ENCODE data around the gene TBL3.
A peak's percentile ranks its signal among the peaks of the same experiment; 100 is the strongest.

The TBL3 gene

DNA sequence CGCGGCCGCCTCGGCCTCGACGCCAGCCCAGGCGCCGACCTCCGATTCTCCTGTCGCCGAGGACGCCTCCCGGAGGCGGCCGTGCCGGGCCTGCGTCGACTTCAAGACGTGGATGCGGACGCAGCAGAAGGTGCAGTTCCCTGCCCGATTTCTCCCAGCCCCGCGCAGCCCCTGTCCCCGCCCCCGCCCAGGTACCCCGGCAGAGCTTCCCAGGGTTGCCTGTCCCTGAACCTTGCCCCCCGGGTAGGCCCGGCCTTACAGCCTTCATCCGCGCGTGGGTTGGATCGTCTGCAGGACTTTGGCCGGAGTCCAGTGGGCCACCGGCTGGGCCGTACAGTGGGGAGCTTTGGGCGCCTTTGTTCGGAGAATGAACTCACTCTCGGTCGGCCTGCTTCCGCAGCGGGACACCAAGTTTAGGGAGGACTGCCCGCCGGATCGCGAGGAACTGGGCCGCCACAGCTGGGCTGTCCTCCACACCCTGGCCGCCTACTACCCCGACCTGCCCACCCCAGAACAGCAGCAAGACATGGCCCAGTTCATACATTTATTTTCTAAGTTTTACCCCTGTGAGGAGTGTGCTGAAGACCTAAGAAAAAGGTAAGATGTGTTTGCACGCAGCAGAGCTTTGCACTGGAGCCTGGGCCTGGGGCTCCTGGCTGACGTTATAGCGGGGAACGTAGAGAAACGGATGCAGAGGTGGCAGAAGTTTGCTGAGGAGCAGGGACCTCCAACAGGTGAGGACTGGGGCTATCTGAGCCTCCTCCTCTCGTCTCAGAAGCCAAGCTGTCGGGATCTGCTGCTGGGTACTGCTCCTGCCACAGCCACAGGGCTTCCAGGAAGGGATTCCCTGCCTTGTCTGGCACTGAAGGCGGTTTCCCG lies 12.7 kb downstream of the TBL3 start:
- DNase-seq, result no peak

GRCh38 chr16:1985466-1986150 lies 13.8 kb downstream of the TBL3 start:
- DNase-seq, result no peak

DNA sequence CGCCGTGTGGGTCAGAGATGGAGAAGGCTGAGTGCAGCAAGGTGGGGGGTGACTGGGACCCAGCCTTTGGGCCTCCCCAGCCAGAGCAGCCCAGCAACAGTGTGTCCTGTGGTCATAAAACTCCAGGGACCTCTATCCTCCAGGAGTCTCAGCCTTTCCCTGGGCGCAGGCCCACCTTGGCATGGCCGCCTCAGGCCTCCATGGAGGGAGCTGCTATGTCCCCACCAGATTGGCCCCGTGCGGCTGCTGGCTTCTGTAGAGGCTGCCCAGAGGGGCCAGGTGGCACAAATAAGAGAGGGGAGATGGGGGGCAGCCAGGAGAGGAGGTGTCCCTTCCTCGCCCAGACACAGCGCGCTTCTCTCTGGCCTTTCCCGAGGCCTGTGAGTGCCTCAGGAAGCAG lies 15.3 kb downstream of the TBL3 start:
- no peak for DNase-seq

DNA sequence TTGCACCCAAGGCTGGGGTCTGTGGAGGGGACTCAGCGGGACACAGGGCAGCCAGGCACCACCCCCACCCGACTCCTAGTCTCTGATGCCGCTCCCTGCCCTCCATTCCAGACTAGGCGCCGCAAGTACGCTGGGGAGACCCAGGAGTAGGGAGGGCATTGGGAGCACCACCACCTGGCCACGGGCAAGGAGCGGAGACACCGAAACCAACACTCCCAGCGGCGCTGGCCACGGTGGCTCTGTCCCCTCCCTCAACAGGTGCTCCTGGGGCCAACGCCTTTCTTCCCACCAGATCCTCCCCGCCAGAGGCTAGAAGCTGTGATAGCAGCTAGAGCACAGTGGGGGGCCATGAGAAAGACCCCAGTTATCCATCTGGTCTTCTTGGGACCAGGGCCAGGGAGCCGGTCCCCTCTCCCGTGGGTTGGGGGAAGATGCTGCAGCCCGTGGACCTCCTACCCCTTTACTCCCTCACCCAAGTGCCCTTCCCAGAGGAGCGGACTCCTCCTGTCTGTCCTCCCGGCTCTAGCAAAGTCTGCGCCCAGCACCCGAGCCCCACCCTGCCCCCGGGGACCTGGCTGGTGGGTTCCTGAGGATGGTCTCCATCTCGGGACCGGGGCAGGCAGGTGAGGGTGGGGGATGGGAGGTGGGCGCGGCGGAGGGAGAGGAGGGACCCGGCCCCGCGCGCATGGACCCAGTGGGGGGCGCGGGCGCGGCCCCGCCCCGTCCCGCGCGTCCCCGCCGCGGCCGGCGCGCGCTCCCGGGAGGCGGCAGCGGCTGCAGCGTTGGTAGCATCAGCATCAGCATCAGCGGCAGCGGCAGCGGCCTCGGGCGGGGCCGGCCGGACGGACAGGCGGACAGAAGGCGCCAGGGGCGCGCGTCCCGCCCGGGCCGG lies 17.6 kb downstream of the TBL3 start, which contains the start of gene SYNGR3:
Gene SYNGR3, plus strand, starts transcription at position 762 of the 892 bp plus-strand sequence. CDS start 133 bp downstream, outside the sequence.
- peak; percentile 48 for DNase-seq

DNA sequence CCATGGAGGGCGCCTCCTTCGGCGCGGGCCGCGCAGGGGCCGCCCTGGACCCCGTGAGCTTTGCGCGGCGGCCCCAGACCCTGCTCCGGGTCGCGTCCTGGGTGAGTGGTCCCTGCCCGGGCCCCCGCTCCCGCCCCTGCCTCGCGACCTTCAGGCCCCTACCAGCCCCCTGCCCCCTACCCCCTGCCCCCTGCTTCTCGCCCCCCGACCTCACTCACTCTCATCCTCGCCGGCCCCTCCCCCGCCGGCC lies 18.2 kb downstream of the TBL3 start:
- DNase-seq, result no peak

- peak; percentile 33 for DNase-seq
These were observed 18.7 kb downstream of the TBL3 start for GRCh38 chr16:1990351-1991134.

DNA sequence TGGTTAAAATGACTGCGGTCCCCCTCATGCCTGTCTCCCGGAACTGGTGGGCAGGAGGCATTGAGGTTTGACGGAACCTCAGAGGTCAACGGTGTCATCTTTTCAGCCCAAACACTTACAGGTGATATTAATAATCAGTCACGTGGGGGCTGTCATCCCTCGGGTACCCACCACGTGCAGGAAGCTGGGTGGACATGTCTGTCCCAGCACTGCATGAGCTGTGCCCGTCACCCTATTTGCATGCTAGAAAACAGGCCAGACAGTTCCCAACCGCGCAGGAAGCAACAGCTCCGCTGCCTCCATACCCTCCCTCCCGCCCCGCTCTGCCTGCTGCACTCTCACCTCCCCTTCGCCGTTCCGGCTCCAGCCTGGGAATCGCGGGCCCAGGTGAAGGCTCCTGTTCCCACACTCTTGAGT lies 19.3 kb downstream of the TBL3 start:
- no peak for DNase-seq

- no peak for DNase-seq
These were observed 19.7 kb downstream of the TBL3 start for GRCh38 chr16:1991588-1991947.

DNA sequence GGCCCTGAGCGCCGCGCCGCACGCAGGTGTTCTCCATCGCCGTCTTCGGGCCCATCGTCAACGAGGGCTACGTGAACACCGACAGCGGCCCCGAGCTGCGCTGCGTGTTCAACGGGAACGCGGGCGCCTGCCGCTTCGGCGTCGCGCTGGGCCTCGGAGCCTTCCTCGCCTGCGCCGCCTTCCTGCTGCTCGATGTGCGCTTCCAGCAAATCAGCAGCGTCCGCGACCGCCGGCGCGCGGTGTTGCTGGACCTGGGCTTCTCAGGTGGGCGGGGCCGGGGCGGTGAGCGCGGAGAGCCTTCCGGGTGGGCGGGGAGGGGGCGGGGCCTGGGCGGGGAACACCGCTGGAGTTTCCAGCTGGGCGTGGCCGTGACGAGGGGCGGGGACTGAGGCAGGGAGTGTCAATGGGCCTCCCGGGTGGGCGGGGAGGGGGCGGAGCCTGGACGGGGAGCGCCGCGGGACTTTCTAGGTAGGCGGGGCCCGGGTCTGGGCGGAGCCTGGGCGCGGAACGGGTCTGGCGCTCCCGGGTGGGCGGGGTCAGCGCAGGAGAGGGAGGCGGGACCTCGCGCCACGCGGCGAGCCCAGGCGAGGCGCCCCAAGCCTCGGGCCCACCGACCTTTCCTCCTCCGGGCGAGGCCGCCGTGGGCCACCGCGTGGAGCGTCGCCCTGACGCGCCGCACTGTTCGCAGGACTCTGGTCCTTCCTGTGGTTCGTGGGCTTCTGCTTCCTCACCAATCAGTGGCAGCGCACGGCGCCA lies 20.3 kb downstream of the TBL3 start:
- DNase-seq, result peak; percentile 87

DNA sequence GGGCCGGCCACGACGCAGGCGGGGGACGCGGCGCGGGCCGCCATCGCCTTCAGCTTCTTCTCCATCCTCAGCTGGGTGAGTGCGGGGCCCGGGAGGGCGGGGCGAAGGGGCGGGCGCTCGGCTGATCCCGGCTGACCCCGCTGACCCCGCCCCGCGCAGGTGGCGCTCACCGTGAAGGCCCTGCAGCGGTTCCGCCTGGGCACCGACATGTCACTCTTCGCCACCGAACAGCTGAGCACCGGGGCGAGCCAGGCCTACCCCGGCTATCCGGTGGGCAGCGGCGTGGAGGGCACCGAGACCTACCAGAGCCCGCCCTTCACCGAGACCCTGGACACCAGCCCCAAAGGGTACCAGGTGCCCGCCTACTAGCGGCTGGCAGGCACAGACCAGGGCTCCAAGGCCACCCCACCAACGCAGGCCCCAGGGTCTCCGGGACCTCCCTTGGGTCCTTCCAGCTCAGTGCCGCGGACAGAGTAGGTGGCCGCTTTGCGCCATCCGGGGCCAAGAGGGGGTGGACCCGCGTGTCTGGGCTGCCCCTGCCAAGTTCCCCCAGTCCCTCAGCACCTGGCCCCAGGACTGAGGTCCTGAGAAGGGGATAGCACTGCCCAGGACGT lies 21.0 kb downstream of the TBL3 start:
- DNase-seq, result no peak

- no peak for DNase-seq
These were observed 21.9 kb downstream of the TBL3 start for GRCh38 chr16:1993731-1994131.

- DNase-seq, result no peak
These were observed 25.9 kb downstream of the TBL3 start for GRCh38 chr16:1997494-1998359.

DNA sequence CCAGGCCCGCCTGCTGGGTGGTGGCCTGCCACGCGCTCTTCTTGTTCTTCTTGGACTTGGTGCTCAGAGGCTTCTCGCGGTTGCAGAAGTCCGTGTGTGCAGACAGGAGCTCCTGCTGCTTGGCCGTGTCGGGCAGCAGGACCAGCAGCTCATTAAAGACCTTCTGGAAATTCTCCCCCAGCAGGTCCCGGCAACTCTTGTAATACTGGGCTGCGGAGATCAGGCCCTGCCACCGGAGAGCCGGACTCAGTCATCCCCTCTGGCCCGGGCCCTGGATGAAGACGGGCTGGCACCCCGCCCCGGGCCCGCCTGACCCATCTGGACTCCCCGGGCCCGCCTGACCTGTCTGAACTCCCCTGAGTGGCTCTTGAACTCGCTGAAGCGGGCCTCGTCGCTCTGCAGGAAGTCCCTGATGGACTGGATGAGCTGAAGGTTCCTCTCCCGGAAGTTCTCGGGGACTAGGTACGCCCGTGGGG lies 26.5 kb downstream of the TBL3 start:
- no peak for DNase-seq

DNA sequence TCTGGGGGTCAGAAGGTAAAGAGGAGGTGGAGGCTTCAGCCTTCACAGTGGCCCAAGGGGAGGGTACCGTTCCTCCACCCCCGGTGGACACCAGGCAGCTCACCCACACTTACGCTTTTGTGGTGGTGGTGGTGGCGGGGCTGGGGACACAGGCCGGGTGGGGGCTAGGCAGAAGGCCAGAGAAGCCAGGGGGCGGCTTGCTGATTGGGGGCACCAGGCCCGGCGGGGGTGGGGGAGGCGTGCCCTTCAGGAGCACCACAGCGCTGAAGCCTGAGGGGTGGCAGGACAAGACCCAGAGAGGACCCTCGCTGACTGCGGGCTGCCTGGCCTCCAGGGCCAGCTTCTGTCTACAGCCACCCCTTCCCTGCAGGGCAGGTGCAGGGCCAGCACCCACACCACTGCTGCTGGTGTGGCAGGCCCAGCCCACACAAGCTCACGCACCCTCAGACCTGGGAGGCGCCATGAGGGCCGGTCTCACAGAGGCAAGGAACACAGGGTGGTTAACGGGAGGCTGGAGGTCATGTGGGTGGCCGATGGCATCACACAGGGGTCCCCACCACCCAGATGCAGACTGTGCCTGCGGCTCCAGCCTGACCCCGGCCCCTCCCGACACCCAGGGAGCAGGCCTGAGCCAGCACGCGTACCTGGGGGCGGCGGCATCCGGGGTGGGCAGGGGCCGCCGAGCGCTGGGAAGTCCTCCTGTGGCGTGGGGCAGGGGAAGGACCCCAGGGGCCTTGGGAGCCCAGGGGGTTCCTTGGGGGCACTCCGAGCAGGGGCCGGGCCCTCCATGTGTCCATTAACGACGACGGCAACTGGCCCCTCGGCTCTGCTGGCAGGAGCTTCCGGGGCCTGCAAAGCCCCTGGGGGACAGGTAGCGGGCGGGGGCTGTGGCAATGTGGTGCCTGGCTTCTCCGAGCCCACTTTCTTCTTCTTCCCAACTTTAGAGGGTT lies 27.3 kb downstream of the TBL3 start:
- no peak for DNase-seq

DNA sequence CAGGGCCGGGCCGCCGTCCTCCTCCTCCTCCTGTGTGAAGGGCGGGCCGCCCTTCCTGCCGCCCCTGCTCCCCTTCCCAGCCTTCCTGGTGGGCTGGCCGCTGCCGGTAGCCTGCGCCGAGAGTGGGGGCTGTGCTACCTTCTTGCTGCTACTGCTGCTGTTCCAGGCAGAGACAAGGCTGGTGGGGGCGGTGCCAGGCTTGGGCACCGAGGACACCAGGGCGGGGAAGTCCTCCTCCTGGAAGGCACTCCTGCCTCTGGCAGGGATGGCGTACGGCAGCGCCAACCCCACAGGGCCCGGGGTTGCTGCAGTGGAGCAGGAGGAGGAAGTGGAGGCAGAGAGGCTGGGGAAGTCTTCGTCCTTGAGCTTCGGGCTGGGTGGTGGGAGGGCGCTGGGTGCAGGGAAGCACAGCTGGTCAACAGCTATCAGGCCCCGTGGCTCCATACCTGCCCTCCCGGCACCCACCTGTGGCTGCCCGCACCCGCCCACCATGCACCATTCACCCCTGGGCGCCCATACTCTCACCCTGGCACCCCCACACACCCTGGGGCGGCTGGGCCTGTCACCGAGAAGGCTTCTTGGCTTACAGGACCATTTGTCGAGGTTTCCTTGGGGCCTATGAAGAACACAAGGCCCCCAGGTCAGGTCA lies 28.1 kb downstream of the TBL3 start:
- no peak for DNase-seq

GRCh38 chr16:2001035-2001434 lies 29.2 kb downstream of the TBL3 start:
- DNase-seq, result no peak

DNA sequence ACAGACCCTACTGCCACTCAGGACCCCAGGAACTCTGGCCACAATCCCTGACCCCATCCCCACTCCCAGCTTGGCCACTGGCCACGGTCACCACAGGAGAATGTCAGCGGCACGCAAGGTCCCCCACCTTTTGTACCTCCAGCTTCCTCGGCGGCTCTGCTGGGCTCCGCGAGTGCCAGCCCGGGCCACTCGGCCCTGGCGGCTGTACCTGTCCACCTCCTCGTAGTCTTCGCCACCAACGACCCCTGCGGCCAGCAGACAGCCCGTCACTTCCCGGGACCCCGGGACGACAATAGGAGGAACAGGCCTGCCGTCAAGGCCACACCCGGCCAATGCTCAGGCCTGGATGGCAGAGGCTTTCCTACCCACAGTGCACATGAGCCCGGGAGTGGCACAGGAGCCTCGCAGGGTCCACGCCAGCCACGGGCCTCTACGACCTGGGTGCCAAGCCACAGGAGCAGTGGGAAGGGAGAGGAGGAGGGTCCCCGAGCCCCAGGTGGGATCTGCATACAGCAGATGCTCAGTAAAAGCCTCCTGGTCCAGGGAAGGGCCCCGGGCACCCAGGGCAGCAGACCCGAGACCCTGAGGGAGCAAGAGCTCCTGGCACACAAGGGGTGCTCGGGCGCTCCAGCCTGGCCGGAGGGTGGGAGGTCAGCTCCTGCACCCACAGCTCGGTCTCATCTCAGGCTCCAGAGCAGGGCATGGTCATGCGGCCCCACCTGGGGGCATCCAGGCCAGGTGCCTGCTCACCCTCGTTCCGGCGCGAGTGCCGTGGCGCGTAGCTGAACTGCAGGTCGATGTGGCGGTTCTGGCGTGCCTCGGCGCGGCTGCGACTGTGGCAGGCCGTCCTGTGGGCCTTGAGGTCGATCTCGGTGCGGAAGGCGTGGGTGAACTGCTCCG lies 29.9 kb downstream of the TBL3 start:
- DNase-seq, result no peak
